ENCODE data around the gene A3GALT2.

A3GALT2 gene

GRCh38 chr1:33271666-33272505, 49.0 kb downstream of the A3GALT2 start:
- DNase-seq (ENCODE audit: low spot score) = no peak

- no peak for DNase-seq (ENCODE audit: low spot score)
Measured at GRCh38 chr1:33270808-33271465, 50.0 kb downstream of the A3GALT2 start.

DNA sequence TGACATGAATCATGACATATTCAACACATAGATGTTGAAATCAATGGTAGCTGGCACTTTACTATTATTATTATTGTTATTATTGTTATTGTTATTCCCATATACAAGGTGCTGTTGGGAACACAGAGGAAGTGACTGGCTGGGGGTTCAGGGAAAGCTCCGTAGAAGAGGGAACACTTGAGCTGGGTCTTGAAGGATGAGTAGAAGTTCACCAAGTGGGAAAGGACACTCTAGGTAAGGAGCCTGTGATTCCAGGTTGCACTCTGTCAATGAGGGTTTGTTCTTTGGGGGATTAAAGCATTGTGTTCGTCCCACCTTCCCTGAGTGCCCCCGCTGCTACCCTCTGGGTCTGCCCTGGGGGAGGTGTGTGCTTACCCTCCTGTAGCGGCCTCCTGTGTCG, 50.5 kb downstream of the A3GALT2 start:
- no peak for DNase-seq (ENCODE audit: low spot score)

DNA sequence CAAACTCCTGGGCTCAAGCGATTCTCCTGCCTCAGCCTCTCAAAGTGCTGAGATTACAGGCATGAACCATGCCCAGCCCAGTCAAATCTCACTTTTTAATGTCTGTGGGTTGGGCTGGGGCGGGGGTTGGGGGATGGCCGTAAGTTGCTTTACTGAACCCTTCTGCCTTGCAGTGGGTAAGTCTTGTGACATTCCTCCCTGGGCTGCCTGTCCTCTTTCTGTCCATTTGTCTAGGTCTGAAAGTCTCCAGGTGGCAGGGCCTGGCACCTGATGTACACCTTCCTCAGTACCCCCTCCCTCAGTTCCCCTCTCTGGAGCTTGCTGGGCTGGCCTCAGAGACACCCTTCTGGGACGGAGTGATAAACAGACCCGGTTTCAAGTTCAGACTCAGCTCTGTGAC, 51.3 kb downstream of the A3GALT2 start:
- DNase-seq (ENCODE audit: low spot score) = no peak

DNA sequence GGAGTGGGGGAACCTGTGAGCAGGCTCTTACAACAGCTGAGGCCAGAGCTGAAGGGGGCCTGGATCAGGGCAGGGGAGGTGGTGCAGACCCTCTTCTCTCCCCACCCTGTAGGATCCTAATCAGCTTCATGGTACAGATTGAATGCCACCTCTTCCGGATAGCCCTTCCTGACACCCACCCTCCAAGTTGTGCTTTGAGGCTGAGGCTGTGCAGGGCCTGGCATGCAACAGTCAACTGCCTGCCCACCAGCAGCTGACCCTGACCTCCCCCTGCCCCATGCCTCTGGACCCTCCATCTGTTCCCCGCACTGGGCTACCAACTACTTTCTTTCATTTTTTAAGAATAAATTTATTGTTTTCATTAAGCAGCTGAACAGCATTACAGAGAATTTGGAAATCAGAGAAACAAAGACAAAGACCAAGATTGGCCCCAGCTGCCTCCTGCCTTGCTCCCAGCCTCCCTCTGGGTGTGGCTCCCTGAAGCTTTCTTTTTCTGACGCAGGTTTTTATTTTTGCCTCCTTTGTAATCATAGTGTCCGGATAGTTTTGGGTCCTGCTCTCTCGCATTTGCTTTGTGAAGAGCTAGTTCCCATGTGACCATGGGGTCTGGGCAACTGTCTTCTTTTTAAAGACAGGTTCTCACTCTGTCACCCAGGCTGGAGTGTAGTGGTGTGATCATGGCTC, 51.8 kb downstream of the A3GALT2 start:
- no peak for DNase-seq (ENCODE audit: low spot score)

DNA sequence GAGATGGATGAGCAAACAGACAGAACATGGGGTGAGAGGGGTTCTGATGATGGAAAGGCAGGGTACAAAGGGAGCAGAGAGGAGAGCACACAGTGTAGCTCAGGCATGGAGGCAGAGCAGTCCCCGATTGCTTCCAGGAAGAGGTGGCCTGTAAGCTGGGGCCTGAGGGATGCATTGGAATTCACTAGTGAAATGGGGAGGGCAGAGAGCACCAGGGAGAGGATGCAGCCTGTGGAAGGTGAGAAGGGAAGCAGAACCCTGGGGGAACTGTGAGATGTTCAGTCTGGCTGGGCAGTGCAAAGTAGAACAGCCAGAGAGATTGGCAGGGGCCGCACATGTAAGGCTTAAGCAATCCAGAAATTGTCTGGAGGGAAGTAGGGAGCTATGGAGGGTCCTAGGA, 52.4 kb downstream of the A3GALT2 start:
- no peak for DNase-seq (ENCODE audit: low spot score)

GRCh38 chr1:33267468-33268205, 53.3 kb downstream of the A3GALT2 start:
- no peak for DNase-seq (ENCODE audit: low spot score)

DNA sequence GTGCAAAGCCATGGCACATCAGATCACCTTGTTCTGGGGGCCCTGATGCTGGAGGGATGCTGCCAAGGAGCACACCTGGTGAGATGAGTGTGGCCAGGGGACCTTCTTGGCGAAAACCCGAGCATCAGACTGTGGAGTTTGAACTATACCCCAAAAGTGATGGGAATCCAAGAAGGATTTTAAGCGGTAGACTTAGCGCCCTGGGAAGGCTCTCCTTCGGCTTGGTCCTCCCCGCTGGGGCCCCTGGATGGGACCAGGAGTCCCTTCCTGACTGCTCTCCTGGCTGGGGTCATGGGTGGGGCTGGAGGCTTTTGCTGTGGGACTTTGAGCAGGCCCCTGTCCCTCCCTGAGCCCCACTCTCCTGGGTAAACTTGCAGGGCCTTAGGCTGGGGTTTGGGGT, 54.1 kb downstream of the A3GALT2 start:
- DNase-seq (ENCODE audit: low spot score) = no peak

DNA sequence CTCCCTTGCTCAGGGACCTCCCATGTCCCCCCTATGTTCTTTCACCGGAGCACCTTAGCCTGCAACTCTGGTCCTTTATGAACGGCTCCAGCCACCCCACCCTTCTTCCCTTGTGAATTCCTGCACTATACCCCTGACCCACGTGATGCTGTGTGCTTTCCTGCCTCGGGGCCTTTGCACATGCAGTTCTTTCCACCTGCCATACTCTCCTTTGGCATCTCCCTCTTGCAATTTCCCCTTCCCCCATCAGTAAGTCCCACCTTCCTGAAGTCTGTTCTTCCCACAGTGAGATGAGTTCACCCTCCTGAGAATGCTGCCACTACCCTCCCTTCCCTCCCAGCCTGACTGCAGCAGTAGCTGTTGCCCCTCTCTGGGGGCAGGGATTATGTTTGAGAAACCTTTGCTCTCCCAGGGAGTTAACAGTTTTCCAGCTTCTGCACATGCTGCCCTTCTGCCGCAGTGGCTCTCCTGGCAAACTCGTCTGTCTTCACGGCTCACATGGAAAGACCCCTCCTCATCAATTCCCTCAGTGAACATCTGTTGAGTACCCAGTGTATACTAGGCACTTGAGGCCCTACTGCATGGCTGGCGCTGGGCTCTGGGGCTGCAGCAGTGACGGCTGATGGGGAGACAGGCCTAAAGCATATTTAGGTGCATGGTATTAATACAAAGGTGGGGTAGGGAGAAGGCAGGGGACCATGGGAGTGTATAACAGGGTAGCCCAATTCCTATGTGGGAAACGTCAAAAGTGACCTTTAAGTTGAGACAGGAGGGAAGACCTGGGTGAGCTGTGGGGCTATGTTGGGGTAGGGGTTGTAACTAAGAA, 54.9 kb downstream of the A3GALT2 start:
- DNase-seq (ENCODE audit: low spot score) = no peak

- DNase-seq (ENCODE audit: low spot score) = no peak
Measured at GRCh38 chr1:33263890-33264504, 56.9 kb downstream of the A3GALT2 start.

- no peak for DNase-seq (ENCODE audit: low spot score)
Measured at GRCh38 chr1:33261344-33261743, 59.6 kb downstream of the A3GALT2 start.

GRCh38 chr1:33260439-33260838, 60.5 kb downstream of the A3GALT2 start:
- DNase-seq (ENCODE audit: low spot score) = no peak

GRCh38 chr1:33259879-33260278, 61.0 kb downstream of the A3GALT2 start:
- no peak for DNase-seq (ENCODE audit: low spot score)

DNA sequence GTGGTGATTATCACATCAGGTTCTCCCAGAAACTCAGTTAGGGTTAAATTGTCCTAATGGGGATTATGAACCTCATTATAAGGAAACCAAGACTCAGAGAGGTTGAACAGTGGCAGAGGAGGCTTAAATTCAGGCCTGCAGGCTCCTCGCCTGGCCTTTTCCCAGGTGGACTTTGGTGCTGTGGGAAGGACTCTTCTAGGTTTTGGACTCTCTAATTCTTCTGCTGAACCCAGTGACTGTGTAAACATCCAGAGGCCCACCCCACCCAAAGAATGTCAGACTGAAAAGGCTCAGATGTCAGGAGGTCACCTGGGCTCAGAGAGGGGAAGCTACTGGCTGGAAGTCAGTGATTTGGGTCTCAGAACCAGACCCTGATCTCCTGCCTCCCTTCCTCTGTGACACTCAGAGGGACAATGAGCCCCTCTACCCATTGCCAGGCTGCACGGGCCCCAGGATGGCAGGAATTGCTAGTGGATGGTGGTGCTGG, 62.1 kb downstream of the A3GALT2 start:
- DNase-seq (ENCODE audit: low spot score) = no peak

DNA sequence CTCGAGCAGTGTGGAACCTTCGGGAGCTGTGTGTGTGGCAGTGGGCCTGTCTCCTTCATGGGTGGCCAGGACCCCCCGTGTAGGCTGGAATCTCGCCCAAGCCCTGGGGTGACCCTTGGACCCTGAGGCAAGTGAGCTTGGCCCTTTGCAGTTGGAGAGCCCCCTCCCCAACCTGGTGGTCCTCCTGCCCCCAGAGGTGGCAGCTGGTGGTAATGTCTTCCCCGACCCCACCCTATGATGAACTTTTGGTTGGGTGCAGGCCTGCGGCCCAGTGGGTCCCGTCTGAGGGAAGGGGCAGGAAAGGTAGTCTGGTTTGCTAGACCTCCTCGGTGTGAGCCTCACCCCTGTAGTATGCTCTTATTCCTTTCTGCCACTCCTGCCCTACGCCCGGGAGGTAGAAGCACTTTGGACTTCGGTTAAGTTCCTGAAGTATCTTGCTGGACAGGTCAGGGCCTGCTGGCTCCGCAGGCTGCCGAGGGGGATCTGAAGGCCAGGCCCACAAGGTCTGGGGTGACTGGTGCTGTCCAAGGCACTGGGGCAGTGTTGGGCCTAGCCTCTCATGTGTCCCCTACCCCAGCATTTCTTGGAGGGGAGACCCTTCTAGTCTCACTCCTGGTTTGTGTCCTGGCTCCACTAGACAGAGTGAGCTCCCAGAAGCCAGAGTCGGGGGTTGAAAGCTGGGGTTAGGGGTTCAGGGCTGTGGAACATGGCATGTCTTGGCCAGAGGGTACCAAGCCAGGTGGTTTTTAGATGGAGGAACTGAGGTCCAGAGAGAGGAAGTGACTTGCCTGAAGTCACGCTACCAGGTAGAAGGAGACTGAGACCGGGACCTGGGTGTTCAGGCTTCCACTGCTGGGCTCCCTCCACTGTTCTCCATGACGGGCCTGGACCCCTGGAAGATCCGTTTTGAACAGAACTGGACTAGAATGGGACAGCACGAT, 62.9 kb downstream of the A3GALT2 start:
- DNase-seq (ENCODE audit: low spot score) = no peak

- no peak for DNase-seq (ENCODE audit: low spot score)
Measured at GRCh38 chr1:33257207-33257771, 63.6 kb downstream of the A3GALT2 start.
